CD14-positive monocyte (primary cell): ENCODE data around the gene C12orf75. TPM values are rescaled to one million over a fixed set of nuclear protein-coding genes. Genes with fewer than 3 reads are reported as not detected.

ENCODE experiments used
- DNase-seq, 3 donors: peaks; one replicate each; pipeline ENCODE4 v3.0.0-alpha.2; 2011 to 2022
- H2AFZ ChIP-seq: 2 replicates; pipeline ENCODE4 v1.6.0; 2012; ENCODE audit warnings: mild to moderate bottlenecking, low read depth, low read length, inconsistent platforms; ENCODE audit not compliant: insufficient read depth, poor library complexity, severe bottlenecking
- H3K27ac ChIP-seq, 2 donors: 1 replicate in 1 of 2; 2 replicates in 1 of 2; pipeline ENCODE4 v1.5.1; 2012 to 2013; ENCODE audit warnings: low read length in 2 of 2, control low read depth in 1 of 2, inconsistent platforms in 1 of 2, low read depth in 1 of 2, mild to moderate bottlenecking in 1 of 2
- H3K27me3 ChIP-seq, 2 donors: one replicate each; pipeline versions ENCODE4 v1.6.0 to v1.6.1; 2011 to 2013; ENCODE audit warnings: low read length in 2 of 2; ENCODE audit not compliant: control insufficient read depth in 2 of 2, insufficient read depth in 2 of 2
- H3K36me3 ChIP-seq, 2 donors: replicated peaks in 1 of 2; 1 replicate in 1 of 2; 2 replicates in 1 of 2; pipeline versions ENCODE4 v1.5.1 to v1.6.1; 2012 to 2013; ENCODE audit warnings: low read length in 2 of 2, control low read depth in 1 of 2, inconsistent platforms in 1 of 2, mild to moderate bottlenecking in 1 of 2; ENCODE audit not compliant: insufficient read depth in 2 of 2, control insufficient read depth in 1 of 2
- H3K4me1 ChIP-seq, 2 donors: 1 replicate in 1 of 2; 2 replicates in 1 of 2; pipeline versions ENCODE4 v1.5.1 to v1.6.1; 2012 to 2013; ENCODE audit warnings: low read length in 2 of 2, control low read depth in 1 of 2, inconsistent platforms in 1 of 2, mild to moderate bottlenecking in 1 of 2, moderate library complexity in 1 of 2; ENCODE audit not compliant: insufficient read depth in 2 of 2, control insufficient read depth in 1 of 2
- H3K4me2 ChIP-seq: replicated peaks from 2 replicates; pipeline ENCODE3; 2012; ENCODE audit warnings: low read length, moderate library complexity, mild to moderate bottlenecking; ENCODE audit not compliant: poor library complexity, severe bottlenecking; ENCODE audit errors: extremely low read depth
- H3K4me3 ChIP-seq, 3 experiments: fragments of 200-600 bp in 1 of 3; sonication (generic) in 1 of 3; replicated peaks in 1 of 3; 1 replicate in 2 of 3; 2 replicates in 1 of 3; pipeline ENCODE4 v1.5.1; 2011 to 2013; ENCODE audit warnings: low read length in 3 of 3, mild to moderate bottlenecking in 3 of 3, control low read depth in 2 of 3, low read depth in 2 of 3, inconsistent platforms in 1 of 3, moderate library complexity in 1 of 3
- H3K79me2 ChIP-seq: 2 replicates; pipeline ENCODE4 v1.6.0; 2012; ENCODE audit warnings: mild to moderate bottlenecking, control low read depth, inconsistent platforms, low read length, moderate library complexity; ENCODE audit not compliant: insufficient read depth
- H3K9ac ChIP-seq: 2 replicates; pipeline ENCODE4 v1.6.0; 2017; ENCODE audit warnings: low read length, mild to moderate bottlenecking; ENCODE audit not compliant: insufficient read depth, poor library complexity, severe bottlenecking
- H3K9me3 ChIP-seq, 2 donors: replicated peaks in 1 of 2; 1 replicate in 1 of 2; 2 replicates in 1 of 2; pipeline versions ENCODE4 v1.5.1 to v1.6.1; 2012 to 2013; ENCODE audit warnings: low read length in 2 of 2, control low read depth in 1 of 2; ENCODE audit not compliant: control insufficient read depth in 1 of 2, insufficient read depth in 1 of 2
- H4K20me1 ChIP-seq: 2 replicates; pipeline ENCODE4 v1.6.0; 2012; ENCODE audit warnings: mild to moderate bottlenecking, low read length, control low read depth, moderate library complexity; ENCODE audit not compliant: insufficient read depth
- H3K27ac Mint-ChIP-seq, 7 donors: one replicate each; pipeline ENCODE4 v1.8.0; 2020; ENCODE audit warnings: mild to moderate bottlenecking in 7 of 7, mixed read lengths in 7 of 7, moderate library complexity in 6 of 7, inconsistent platforms in 2 of 7
- H3K27me3 Mint-ChIP-seq, 3 donors: one replicate each; pipeline ENCODE4 v1.8.0; 2021 to 2022; ENCODE audit warnings: low read depth in 3 of 3, mild to moderate bottlenecking in 3 of 3, mixed read lengths in 3 of 3, moderate library complexity in 3 of 3, inconsistent platforms in 1 of 3
- H3K36me3 Mint-ChIP-seq, 2 donors: one replicate each; pipeline ENCODE4 v1.8.0; 2020; ENCODE audit warnings: mixed read lengths in 2 of 2, inconsistent platforms in 1 of 2, mild to moderate bottlenecking in 1 of 2
- H3K4me1 Mint-ChIP-seq: one replicate; pipeline ENCODE4 v1.8.0; 2020; ENCODE audit warnings: mild to moderate bottlenecking, mixed read lengths
- H3K4me3 Mint-ChIP-seq, 2 donors: one replicate each; pipeline ENCODE4 v1.8.0; 2020; ENCODE audit warnings: mild to moderate bottlenecking in 2 of 2, mixed read lengths in 2 of 2, moderate library complexity in 1 of 2
- H3K9me3 Mint-ChIP-seq, 7 donors: one replicate each; pipeline ENCODE4 v1.8.0; 2020 to 2022; ENCODE audit warnings: mixed read lengths in 7 of 7, mild to moderate bottlenecking in 6 of 7, moderate library complexity in 6 of 7, inconsistent platforms in 2 of 7
- WGBS: methylation state at CpG from one replicate; pipeline ENCODE4 v1.1.5; 2013; ENCODE audit warnings: missing lambda C conversion rate; ENCODE audit not compliant: insufficient coverage; 5-methylcytosine and 5-hydroxymethylcytosine counted together
- intact Hi-C, 2 donors: fragments of 100-400 bp; cut with micrococcal nuclease; formaldehyde crosslinking; loops; one replicate each; pipeline versions ENCODE4 v1.15.0 to v1.15.1; 2023
- polyA plus RNA-seq, 3 donors: library from polyadenylated mRNA; depleted of rRNA in 1 of 3; unstranded in 2 of 3; stranded (reverse) in 1 of 3; fragments of 300-500 nt in 2 of 3; fragments of >200 nt in 1 of 3; fragmentation: Illumina TruSeq in 2 of 3; gene quantifications; 1 replicate in 2 of 3; 2 replicates in 1 of 3; pipeline ENCODE4 v1.2.3, GENCODE V29; 2012 to 2021
- TF ChIP-seq, protein P1 (sequence below): fragments of 200-600 bp; IDR thresholded peaks from one replicate; pipeline ENCODE4 v1.8.0; 2022; ENCODE audit warnings: antibody characterized with exemption, mild to moderate bottlenecking

C12orf75 gene
- polyA plus RNA-seq, 3 donors: 0.45 to 0.73 (median 0.73) TPM

GRCh38 chr12:105293187-105293586, 37.3 kb upstream of the C12orf75 start:
- no peaks in the 10 kb centered on the region for H3K27me3 ChIP-seq
- H3K4me3 ChIP-seq: no peak overlapping the region
- no peak overlapping the region for H3K4me2 ChIP-seq
- no peaks in the 10 kb centered on the region for H3K36me3 ChIP-seq
- Mint-ChIP-seq H3K9me3 (peaks cover 3 to 10% (median 7%) of the 10 kb centered on the region in 7 donors), H3K27ac (no peak overlapping the region), H3K4me1 (no peaks in the 10 kb centered on the region), H3K27me3 (peaks cover 0 to 2% (median 2%) of the 10 kb centered on the region in 3 donors), H3K4me3 (no peak overlapping the region), H3K36me3 (no peaks in the 10 kb centered on the region)
- no peak for DNase-seq
- H3K9me3 ChIP-seq: peaks cover 7 to 9% of the 10 kb centered on the region in 2 donors
- H3K79me2 ChIP-seq: no peaks in the 10 kb centered on the region
- no peaks in the 10 kb centered on the region for H3K4me1 ChIP-seq
- TF ChIP-seq, protein P1, sequence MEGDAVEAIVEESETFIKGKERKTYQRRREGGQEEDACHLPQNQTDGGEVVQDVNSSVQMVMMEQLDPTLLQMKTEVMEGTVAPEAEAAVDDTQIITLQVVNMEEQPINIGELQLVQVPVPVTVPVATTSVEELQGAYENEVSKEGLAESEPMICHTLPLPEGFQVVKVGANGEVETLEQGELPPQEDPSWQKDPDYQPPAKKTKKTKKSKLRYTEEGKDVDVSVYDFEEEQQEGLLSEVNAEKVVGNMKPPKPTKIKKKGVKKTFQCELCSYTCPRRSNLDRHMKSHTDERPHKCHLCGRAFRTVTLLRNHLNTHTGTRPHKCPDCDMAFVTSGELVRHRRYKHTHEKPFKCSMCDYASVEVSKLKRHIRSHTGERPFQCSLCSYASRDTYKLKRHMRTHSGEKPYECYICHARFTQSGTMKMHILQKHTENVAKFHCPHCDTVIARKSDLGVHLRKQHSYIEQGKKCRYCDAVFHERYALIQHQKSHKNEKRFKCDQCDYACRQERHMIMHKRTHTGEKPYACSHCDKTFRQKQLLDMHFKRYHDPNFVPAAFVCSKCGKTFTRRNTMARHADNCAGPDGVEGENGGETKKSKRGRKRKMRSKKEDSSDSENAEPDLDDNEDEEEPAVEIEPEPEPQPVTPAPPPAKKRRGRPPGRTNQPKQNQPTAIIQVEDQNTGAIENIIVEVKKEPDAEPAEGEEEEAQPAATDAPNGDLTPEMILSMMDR: no peak
- H2AFZ ChIP-seq: no peak overlapping the region
- intact Hi-C loops: no loop called here
- no peaks in the 10 kb centered on the region for H4K20me1 ChIP-seq
- H3K27ac ChIP-seq: no peak overlapping the region
- H3K9ac ChIP-seq: no peak overlapping the region

GRCh38 chr12:105294161-105294560, 36.3 kb upstream of the C12orf75 start:
- Histone ChIP-seq H3K79me2 (no peaks in the 10 kb centered on the region), H3K4me2 (no peak overlapping the region), H3K36me3 (no peaks in the 10 kb centered on the region), H3K9ac (no peak overlapping the region), H3K9me3 (peaks cover 15 to 19% of the 10 kb centered on the region in 2 donors), H4K20me1 (no peaks in the 10 kb centered on the region), H2AFZ (no peak overlapping the region), H3K4me1 (no peaks in the 10 kb centered on the region), H3K27me3 (no peaks in the 10 kb centered on the region), H3K4me3 (no peak overlapping the region), H3K27ac (no peak overlapping the region)
- Mint-ChIP-seq H3K4me1 (no peaks in the 10 kb centered on the region), H3K27ac (no peak overlapping the region), H3K4me3 (no peak overlapping the region), H3K27me3 (peaks cover 0 to 2% (median 2%) of the 10 kb centered on the region in 3 donors), H3K9me3 (peaks cover 10 to 19% (median 13%) of the 10 kb centered on the region in 7 donors), H3K36me3 (no peaks in the 10 kb centered on the region)
- TF ChIP-seq, protein P1: no peak
- intact Hi-C loops: no loop called here
- no peak for DNase-seq
- 100% methylated on average over 2 of the region's 2 CpGs for WGBS
